ENCODE results near the gene IRAG1. TPM values are rescaled to one million over a fixed set of nuclear protein-coding genes. Genes with fewer than 3 reads are reported as not detected.
A peak's percentile ranks its signal among the peaks of the same experiment; 100 is the strongest.
"Not testable (repeated sequence)": the region's sequence is repeated elsewhere in the genome, so short reads cannot be mapped to it uniquely, and the experiment has no call there.

The IRAG1 gene
- total RNA-seq, 4 donors from 2014 or later: 21.2 to 240 (median 107) TPM

- intact Hi-C loops (cut with DNase I; ENCODE audit: low total_unique reads): no loop called here
- Histone ChIP-seq H3K9me3 (no peaks in the 10 kb centered on the region), H3K4me1 (no peaks in the 10 kb centered on the region), H3K4me3 (no peak overlapping the region), H3K36me3 (no peaks in the 10 kb centered on the region), H3K27me3 (no peaks in the 10 kb centered on the region), H3K27ac (peak overlapping the region; percentile 2 to 45)
- DNase-seq: no peak
- TF ChIP-seq POLR2A (IDR thresholded peaks at IDR 0.05) (no peak), CTCF (IDR thresholded peaks at IDR 0.05) (no peak)
These were observed 12.5 kb downstream of the IRAG1 start for GRCh38 chr11:10680956-10681487.

GRCh38 chr11:10680279-10680678, 13.3 kb downstream of the IRAG1 start:
- intact Hi-C loops (cut with DNase I; ENCODE audit: low total_unique reads); H3K27me3 ChIP-seq; H3K36me3 ChIP-seq; H3K4me3 ChIP-seq; H3K9me3 ChIP-seq; H3K4me1 ChIP-seq; DNase-seq: not testable (repeated sequence)
- peak overlapping the region; percentile 2 to 45 for H3K27ac ChIP-seq

GRCh38 chr11:10679644-10680043, 13.9 kb downstream of the IRAG1 start:
- H3K27ac ChIP-seq: no peak overlapping the region
- no peaks in the 10 kb centered on the region for H3K9me3 ChIP-seq
- intact Hi-C loops (cut with DNase I; ENCODE audit: low total_unique reads): no loop called here
- TF ChIP-seq CTCF (IDR thresholded peaks at IDR 0.05) (no peak), POLR2A (IDR thresholded peaks at IDR 0.05) (no peak)
- DNase-seq: no peak
- no peaks in the 10 kb centered on the region for H3K4me1 ChIP-seq
- H3K36me3 ChIP-seq: no peaks in the 10 kb centered on the region
- H3K4me3 ChIP-seq: no peak overlapping the region
- H3K27me3 ChIP-seq: no peaks in the 10 kb centered on the region

- Histone ChIP-seq H3K27ac (no peak overlapping the region), H3K27me3 (no peaks in the 10 kb centered on the region), H3K4me1 (no peaks in the 10 kb centered on the region), H3K9me3 (no peaks in the 10 kb centered on the region), H3K36me3 (no peaks in the 10 kb centered on the region), H3K4me3 (no peak overlapping the region)
- intact Hi-C loops (cut with DNase I; ENCODE audit: low total_unique reads): no loop called here
- DNase-seq: no peak
- TF ChIP-seq CTCF (IDR thresholded peaks at IDR 0.05) (no peak), POLR2A (IDR thresholded peaks at IDR 0.05) (no peak)
These were observed 15.5 kb downstream of the IRAG1 start for GRCh38 chr11:10678101-10678500.

GRCh38 chr11:10676919-10677318, 16.6 kb downstream of the IRAG1 start:
- peak overlapping the region; percentile 4 to 89 for H3K27ac ChIP-seq
- H3K9me3 ChIP-seq: no peaks in the 10 kb centered on the region
- intact Hi-C loops (cut with DNase I; ENCODE audit: low total_unique reads): no loop called here
- H3K4me1 ChIP-seq: no peaks in the 10 kb centered on the region
- no peak for DNase-seq
- no peaks in the 10 kb centered on the region for H3K36me3 ChIP-seq
- no peak overlapping the region for H3K4me3 ChIP-seq
- H3K27me3 ChIP-seq: no peaks in the 10 kb centered on the region
- TF ChIP-seq CTCF (IDR thresholded peaks at IDR 0.05) (no peak), POLR2A (IDR thresholded peaks at IDR 0.05) (no peak)

- H3K27me3 ChIP-seq: no peaks in the 10 kb centered on the region
- no peaks in the 10 kb centered on the region for H3K36me3 ChIP-seq
- H3K4me3 ChIP-seq: peak overlapping the region in 1 of 2 donors; percentile 5
- intact Hi-C loops (cut with DNase I; ENCODE audit: low total_unique reads): no loop called here
- peak in 1 of 2 donors; percentile 56 for DNase-seq
- H3K9me3 ChIP-seq: no peaks in the 10 kb centered on the region
- TF ChIP-seq CTCF (IDR thresholded peaks at IDR 0.05) (no peak), POLR2A (IDR thresholded peaks at IDR 0.05) (peak in 1 of 2 donors; percentile 9)
- no peaks in the 10 kb centered on the region for H3K4me1 ChIP-seq
- peak overlapping the region; percentile 73 to 89 for H3K27ac ChIP-seq
These were observed 18.6 kb downstream of the IRAG1 start for GRCh38 chr11:10674911-10675440.

Measured in uterus (tissue), 4 donors.